HG03159 (cell line): ENCODE results near the gene EML1.
"Not testable (repeated sequence)": the region's sequence is repeated elsewhere in the genome, so short reads cannot be mapped to it uniquely, and the experiment has no call there.

Experiments
- ATAC-seq: cut with Tn5 transposase; IDR thresholded peaks from one replicate; pipeline ENCODE4 v1.9.1; 2021; ENCODE audit warnings: mild to moderate bottlenecking, moderate library complexity; ENCODE audit not compliant: unreplicated experiment

EML1 gene

GRCh38 chr14:99755629-99756603, 37.3 kb upstream of the EML1 start:
- no peak for ATAC-seq

GRCh38 chr14:99756796-99757195, 36.4 kb upstream of the EML1 start:
- ATAC-seq = no peak

GRCh38 chr14:99757331-99758070, 35.7 kb upstream of the EML1 start:
- no peak for ATAC-seq

GRCh38 chr14:99758121-99758821, 34.9 kb upstream of the EML1 start:
- no peak for ATAC-seq

- ATAC-seq = no peak
Observed at GRCh38 chr14:99758872-99759545, 34.2 kb upstream of the EML1 start.

GRCh38 chr14:99759546-99759925, 33.7 kb upstream of the EML1 start:
- no peak for ATAC-seq

- ATAC-seq = no peak
Observed at GRCh38 chr14:99760817-99761216, 32.4 kb upstream of the EML1 start.

GRCh38 chr14:99762911-99763310, 30.3 kb upstream of the EML1 start:
- not testable (repeated sequence) for ATAC-seq

GRCh38 chr14:99763527-99764221, 29.5 kb upstream of the EML1 start:
- no peak for ATAC-seq

- ATAC-seq = no peak
Observed at GRCh38 chr14:99764222-99764706, 28.9 kb upstream of the EML1 start.

- ATAC-seq = no peak
Observed at GRCh38 chr14:99768381-99768780, 24.8 kb upstream of the EML1 start.

GRCh38 chr14:99769123-99769522, 24.1 kb upstream of the EML1 start:
- no peak for ATAC-seq

GRCh38 chr14:99769799-99770198, 23.4 kb upstream of the EML1 start:
- ATAC-seq = no peak

- ATAC-seq = no peak
Observed at GRCh38 chr14:99772371-99773283, 20.6 kb upstream of the EML1 start.

- no peak for ATAC-seq
Observed at GRCh38 chr14:99773521-99774497, 19.4 kb upstream of the EML1 start.

GRCh38 chr14:99774556-99775307, 18.5 kb upstream of the EML1 start:
- no peak for ATAC-seq

- no peak for ATAC-seq
Observed at GRCh38 chr14:99775351-99775750, 17.9 kb upstream of the EML1 start.
